Effector CD4-positive, alpha-beta T cell (primary cell): ENCODE data around the gene DMRTB1.

Experiments used
- DNase-seq: peaks from one replicate; pipeline ENCODE4 v3.0.0-alpha.2; 2020

DMRTB1 gene

DNA sequence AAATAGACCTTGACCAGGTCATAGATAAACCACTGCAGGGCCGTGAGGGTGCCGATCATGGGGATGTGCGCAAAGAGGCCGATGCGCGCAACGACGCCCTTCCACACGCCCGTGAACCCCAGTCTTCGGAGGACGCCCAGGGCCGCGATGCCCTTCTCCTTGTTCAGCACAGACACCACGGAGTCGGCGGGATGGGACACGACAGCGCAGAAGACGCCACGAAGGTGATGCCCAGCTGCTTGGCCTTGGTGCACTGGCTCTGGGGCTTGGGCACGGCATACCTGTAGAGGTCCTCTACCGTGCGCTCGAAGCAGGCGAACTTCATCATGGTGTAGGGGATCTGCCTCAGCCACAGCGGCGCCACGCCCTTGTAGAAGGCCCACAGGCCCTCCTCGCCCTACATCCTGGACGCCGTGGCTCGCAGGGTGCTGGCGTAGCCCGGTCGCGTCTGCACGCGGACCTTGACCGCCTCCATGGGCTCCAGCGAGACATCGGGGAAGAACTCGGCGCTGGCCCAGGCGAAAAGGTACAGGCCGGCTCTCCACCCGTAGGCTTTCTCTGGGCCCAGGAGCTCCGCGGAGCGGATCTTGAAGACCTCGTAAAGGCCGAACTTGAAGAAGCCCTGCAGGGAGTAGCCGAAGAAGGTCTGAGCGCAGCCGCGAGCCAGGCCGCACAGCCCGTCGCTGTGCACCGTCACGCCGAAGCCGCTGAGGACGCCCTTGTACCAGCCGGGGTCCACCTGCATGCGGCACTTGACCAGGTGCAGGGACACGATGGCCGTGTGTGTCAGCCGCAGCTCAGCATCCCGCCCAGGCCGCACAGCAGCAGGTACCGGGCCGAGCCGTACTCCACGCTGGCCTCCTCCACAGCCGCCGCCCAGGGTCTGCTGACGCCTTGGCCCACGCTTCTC is 20.5 kb upstream of the DMRTB1 start:
- DNase-seq = no peak

DNA sequence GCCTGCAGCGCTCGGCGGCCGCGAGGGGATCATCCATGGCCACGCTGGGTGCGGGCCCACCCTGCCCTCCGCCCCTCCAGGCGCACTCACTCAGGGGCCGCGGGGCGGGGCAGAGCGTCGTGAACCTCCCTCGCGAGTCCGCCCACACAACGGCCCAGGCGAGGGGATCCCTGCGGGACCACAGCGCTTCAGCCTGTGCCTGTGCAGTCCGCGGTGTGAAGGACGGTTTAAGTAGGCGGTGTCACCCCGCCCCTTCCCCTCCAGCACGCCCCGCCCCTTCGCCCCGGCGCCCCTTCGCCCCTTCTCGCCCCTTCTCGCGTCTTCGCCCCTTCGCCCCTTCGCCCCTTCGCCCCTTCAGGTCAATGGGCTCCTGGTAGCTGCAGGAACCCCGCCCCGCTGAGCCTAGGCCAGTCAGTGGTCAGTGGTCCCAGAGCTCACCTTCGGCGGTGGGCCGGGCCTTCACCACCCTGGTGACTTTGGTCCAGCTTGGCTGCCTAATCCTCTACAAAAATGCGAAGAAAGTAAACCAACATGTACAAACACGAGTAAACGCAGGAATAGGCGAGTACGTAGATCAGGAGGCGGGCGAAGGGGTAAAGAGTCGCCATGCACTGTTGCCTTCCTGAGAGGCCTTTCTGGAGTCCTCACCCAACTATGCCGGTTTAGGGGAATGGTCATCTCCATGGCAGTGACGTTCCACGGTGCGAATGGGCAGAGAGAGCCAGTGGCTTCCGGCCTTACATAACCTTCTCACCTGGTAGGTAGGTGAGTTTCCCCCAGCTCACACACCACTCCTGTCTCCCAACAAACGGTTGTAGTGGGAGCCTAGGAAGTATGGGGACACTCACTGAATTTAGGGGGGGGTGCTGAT is 19.6 kb upstream of the DMRTB1 start:
- no peak for DNase-seq

DNA sequence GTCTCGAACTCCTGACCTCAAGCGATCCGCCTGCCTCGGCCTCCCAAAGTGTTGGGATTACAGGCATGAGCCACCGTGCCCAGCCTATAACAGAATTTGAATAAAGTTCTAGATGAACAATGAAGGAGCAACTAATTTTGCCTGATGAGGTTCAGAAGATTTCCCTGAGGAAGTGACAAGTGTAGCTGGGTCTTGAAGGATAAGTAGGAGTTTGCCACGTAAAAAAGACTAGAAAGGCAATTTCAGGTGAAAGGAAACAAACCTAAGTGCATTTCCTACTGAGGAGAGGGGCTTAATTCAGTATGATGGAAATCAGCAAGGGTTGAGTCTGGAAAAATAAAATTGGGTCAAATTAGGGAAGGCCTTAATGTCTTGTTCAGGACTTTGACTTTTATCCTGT is 18.6 kb upstream of the DMRTB1 start:
- no peak for DNase-seq

DNA sequence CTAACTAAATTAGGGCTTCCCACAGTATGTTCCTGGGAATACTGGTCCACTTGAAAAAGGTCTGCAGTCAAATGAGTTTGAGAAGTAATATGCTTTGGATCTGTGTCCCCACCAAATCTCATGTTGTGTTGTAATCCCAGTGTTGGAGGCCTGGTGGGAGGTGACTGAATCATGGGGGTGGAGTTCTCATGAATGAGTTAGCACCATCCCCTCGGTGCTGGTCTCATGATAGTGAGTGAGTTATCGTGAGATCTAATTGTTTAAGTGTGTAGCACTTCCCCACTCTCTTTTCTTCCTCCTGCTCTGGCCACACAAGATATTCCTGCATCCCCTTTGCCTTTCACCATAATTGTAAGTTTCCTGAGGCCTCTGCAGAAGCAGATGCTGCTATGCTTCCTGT is 16.9 kb upstream of the DMRTB1 start:
- no peak for DNase-seq

DNA sequence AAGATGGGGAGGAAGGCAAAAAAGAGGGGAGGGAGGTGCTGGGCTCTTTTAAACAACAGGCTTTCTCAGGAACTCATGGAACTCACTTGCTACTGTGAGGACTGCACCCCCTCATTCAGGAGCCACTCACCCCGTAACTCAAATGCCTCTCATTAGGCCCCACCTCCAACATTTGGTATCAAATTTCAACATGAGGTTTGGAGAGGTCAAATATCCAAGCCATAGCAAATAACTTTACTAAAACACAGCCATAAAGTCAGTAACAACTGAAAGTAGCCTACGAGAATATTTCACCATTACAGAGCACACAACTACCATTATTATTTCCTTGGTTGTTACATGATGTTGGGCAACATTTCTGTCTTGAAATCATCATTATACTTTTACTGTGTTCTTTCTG is 13.1 kb upstream of the DMRTB1 start:
- no peak for DNase-seq

DNA sequence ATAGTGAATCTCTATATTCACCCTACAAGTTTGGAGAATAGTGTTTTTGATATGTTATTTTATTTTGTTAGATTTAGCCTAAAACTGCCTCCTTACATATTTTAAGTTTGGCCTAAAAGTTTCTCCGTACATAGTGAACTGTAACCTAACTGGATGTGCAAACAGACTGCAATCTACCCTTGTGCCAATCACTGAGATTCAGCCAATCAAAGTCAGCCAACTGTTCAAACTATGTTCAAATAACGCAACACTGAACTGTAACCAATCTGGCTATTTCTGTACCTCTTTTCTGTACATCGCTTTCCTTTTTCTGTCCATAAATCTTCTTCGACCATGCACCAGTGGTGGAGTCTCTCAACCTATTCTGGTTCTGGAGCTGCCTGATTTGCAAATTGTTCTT is 11.8 kb upstream of the DMRTB1 start:
- no peak for DNase-seq

DNA sequence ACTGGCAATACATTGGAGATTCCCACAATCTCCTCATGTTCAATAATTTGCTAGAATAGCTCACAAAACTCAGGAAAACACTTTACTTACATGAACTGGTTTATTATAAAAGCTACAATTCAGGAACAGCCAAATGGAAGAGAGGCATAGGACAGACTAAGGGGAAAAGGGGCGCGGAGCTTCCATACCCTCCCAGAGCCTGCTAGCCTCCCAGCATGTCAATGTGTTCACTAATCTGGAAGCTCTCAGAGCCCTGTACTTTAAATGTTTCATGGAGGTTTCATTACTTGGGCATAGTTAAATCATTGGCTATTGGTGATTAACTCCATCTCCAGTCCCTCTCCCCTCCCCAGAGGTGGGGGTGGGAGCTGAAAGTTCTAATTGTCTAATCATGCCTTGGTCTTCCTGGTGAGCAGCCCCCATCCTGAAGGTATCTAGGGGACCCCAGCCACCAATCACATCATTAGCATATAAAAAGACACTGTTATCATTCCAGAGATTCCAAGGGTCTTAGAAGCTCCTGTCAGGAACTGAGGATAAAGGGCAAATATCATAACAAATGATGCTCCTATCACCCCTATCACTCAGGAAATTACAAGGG is 10.9 kb upstream of the DMRTB1 start:
- DNase-seq = no peak

DNA sequence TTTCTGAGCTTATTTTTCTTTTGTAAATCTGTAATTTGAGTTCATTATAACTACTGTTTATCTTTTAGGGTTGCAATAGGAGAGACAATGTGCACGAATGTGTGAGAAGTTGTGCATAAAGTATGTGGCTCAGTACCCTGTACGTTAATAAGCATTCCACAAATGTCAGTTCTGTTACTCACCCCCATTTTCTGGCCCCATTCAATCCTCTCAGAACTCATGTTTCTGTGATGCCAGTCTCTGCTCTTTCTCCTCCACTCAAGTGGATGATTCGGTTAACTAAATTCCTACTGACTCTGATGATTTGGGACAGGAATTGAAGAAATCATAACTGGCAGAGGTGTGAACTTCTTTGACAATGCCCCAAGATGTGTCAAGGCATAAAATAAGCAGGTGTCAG is 10.2 kb upstream of the DMRTB1 start:
- no peak for DNase-seq

DNA sequence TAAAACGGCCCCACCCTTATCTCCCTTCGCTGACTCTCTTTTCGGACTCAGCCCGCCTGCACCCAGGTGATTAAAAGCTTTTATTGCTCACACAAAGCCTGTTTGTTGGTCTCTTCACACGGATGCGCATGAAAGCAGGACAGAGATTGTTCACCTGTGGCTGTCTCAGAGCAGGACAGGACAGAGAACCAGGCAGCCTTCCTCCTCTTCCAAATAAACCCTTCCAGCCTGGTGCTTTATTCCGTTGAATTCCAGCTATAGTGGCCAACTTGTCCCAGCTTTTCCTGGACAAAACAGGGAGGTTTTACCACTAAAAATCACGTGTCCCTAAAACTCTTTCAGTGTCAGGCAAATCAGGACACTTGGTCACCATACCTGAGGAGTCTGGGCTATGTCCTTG is 9.5 kb upstream of the DMRTB1 start:
- no peak for DNase-seq

DNA sequence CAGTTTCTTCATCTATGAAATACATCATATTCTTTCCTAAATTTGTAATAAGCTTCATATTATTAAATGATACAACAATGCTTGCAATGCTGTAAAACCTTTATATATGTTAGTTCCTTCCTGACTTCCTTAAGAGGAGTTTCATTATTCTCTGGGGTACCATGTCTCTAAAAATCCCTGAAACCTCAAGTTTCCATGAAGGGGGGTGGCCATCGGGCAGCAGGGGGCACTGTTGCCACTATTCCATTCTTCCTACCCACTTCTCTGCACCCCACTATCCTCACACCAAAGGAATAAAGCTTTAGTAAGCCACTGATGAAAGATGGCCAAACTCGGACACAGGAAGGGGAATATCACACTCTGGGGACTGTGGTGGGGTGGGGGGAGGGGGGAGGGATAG is 9.0 kb upstream of the DMRTB1 start:
- DNase-seq = no peak

DNA sequence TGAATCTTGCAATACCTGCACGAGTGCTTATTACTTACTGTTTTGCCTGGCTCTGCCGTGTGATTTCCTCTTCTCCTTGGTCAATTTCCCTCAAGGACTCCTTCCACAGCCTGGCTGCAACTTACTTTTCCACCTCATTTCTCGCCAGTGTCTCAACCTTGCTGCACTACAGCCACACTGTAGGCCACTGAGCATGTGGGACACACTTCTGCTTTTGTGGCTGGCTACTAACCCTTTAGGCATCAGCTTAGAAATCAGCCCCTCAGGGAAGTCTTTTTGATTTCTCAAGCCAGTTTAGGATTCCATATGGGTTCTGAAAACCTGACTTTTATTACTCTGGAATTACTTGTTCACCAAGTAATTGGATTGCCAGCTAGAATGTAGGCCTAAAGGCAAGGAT is 5.2 kb upstream of the DMRTB1 start:
- DNase-seq = no peak

DNA sequence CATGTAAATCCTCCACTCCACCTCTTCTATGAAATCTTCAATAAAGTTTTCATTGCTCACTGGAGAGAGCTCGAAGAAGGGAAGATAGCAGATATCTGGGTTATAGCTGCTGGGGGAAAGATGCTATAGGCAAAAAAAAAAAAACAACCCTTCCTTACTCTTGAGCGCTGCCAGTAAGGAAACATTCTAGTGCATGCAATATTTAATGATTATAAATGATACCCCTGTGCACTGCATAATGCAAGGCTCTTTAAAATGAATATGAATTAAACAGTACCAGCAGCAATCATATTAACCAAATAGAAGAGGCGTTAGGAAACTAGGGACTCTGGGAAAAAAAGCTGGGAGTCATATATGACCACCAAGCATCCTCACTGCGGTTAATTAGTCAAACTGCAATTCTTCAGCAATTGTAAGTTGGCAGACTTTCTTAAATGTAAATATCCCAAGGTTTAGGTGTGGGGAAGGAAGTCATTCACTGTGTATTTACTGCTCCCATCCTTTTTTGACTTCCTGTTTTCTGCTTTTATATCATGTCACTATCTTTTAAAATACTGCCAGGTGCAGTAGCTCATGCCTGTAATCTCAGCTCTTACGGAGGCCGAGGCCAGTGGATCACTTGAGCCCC is 3.7 kb upstream of the DMRTB1 start:
- DNase-seq = no peak

DNA sequence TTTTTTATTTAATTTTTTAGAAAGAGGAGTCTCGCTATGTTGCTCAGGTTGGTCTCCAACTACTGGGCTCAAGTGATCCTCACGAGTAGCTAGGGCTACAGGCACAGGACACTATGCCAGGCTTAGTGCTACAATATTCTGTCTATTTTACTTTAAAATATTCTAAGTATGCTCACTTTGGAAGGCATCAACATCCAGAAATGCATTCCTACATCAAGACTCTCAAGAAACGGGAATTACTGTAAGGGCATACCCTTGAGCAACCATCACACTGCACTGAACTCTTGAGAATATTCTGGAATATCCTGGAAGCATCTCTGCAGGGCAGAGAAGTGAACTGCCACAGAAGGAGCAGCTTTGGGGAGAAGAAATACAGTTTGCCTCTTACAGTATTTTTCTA is 565 bp upstream of the DMRTB1 start:
- DNase-seq = no peak

DNA sequence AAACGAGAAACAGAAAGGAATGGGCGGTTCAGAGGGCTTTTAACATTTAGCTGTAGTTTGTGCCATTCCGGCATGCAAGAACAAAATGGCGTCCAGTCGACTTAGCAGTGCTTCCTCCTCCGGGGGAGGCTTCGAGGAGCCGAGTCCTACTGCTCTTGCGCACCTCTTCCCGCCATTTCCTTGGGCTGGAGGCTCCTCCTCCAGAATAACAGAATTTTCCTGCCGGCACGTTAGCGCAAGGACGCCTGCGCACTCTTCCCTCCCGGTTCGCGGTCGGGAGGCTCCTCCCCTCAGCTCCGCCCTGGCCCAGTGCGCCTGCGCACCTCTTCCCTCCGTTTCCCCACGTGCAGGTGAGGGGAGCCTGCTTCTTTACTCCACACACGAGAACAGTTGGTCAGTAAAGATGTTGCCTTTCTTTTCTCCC is 1.0 kb downstream of the DMRTB1 start:
- no peak for DNase-seq

DNA sequence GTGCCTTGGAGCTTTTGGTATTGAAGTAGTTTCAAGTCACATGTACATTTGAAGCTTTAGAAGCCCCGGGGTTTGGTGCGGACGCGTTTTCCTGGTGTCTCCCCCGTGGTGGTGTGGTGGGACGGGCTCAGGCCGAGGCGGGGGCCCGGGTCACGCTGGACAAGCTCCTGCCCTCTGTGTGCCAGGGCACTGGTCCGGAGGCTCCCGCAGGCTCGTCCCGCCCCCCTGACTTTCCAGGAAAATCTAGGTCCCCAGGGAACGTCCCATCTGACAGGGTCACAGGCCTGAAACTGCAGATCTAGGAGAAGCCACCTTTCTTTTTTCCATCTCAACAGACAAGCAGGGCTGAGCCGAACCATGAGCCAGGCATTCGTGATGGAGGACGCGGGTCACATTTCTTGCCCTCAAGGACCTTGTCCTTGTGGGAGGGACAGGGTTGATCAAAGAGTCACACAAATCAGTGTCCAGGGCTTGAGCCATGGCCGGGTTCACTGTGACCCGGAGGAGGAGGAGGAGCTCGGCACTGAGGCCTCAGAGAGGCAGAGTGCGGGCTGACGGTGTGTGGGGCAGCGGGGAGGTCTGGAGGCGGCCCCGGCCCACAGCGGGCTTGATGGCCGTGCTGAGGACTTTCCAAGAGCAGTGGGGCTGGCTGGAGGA is 1.6 kb downstream of the DMRTB1 start:
- DNase-seq = no peak

DNA sequence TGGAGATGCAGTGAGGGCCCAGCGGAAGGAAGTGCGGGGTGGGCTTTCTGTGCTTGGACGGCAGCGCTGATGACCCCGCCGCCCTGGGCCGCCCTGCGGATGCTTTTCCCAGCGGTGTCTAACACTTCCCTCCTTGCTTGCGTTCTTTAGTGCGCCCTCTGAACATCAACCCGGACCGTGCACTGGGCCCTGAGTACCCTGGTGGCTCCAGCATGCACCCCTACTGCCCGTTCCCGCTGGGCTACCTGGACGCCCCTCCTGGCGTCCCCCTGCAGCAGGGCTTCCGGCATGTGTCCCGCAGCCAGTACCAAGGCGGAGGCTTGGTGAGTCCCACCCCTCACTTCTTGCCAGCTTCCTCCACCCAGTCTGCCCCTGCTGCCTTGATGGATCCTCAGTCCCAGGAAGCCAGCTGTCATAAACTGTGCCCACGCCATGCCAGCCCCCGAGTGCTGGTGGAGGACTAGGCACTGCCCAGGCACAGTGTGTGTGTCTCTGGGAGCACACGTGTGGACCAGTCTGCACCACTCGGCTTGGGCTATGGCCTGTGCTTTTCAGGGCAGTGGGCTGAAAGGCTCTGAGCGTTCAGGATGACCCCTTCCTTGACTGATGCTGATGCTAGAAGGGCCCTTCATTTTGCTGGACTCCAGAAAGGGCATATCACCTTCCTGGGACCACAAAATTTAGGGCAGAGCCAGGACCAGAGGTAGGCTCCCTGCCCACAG is 2.3 kb downstream of the DMRTB1 start:
- no peak for DNase-seq

DNA sequence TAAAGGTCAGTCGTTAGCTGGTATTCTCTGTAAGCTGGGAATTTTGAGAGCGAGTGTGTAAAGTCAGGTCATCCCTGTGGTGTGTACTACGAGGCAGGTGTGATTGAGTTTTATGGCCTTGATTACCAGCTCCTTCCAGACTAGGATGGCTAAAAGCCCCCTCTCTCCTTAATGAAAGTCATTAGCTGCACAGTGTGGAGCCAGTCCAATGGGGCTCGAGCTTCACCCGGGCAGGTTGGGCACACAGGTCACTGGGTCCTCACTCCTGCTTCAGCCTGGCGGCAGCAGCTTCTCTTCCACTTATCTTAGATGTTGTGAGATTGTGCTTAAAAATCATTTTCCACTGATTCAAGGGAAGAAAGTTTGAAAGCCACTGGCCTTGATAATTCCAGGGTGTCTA is 3.0 kb downstream of the DMRTB1 start:
- DNase-seq = no peak

DNA sequence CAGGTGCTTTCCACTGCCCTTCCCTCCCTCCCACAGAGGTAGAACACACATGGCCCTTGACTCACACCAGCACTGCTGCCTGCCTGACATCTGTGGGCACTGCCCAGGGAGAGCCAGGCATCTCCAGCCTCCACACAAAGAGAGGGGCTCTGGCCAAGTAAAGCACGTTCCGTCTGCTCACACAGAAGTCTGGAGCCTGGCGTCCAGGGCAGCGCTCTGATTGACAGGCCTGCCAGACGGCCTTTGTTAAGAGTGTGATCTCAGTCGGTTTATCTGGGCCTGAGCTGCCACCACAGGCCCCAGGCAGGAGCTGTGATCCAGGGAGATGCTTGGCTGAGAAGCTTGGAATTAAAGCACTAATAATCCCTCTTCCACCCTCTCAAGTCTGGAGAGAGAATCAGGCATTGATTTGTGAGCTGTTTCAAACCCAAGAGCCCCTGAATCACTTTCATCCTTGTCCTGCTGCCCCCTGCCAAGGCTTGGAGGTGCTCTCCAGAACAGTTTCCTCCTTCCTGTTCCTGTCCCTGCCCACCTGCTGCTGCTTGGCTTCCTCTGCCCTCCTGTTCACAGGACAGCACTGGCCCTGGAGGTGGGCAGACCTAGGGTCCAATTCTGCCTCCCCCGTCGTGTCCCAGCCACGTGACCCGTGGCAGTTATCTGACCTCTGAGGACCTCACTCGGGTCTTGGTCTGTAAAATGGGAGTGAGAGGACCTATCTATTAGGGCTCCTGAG is 3.7 kb downstream of the DMRTB1 start:
- DNase-seq = no peak

DNA sequence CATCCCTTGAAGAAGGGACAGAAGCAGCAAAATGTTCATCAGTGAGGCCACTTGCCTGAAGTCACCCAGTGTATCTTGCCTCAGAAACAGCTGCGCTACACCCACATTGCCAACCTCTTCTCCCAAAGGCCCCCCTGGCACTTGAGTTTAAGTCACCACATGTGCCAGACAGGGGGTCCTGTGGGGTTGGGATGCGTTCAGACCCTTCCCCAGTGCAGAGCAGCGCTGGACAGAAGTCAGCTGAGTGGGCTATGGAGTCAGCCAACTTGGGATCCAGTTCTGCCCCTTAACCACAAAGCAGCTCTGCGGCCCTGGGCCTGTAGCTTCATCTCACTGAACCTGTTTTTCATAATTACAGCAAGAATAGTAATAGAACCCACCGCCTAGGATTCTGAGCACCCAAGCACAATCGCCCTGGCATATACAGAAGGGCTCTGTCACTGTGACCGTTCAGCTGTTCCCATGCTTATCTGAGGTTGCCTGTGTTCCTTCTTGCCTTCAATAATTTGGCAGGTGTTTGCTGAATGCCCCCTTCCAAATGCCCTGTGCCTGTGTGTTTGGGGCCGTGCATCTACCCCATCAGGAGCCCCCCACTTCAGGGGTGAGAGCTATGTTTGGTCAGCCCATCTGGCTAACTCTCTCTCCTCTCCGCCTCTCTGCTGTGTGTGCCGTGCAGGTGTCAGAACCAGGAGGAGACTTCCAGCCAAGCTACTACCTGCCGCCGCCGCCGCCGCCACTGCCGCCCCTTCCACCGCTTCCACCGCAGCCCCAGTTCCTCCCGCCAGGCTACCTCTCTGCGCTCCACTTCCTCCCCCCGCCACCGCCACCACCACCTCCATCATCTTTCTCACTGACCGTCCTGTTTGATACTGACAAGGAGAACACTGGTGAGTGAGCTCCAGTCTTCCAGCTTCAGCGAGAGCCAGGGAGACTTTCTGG is 5.0 kb downstream of the DMRTB1 start:
- no peak for DNase-seq
